HG02759 (cell line): Measurements from ENCODE around the gene DNAL1.
"Not testable (repeated sequence)": the region's sequence is repeated elsewhere in the genome, so short reads cannot be mapped to it uniquely, and the experiment has no call there.

Experiments used
- ATAC-seq: cut with Tn5 transposase; IDR thresholded peaks from one replicate; pipeline ENCODE4 v1.9.1; 2021; ENCODE audit warnings: mild to moderate bottlenecking, moderate library complexity; ENCODE audit not compliant: unreplicated experiment

Gene DNAL1

GRCh38 chr14:73637830-73638229 lies 7.0 kb upstream of the DNAL1 start:
- ATAC-seq = no peak

GRCh38 chr14:73640796-73641365 lies 3.9 kb upstream of the DNAL1 start:
- no peak for ATAC-seq

- no peak for ATAC-seq
These were observed 443 bp downstream of the DNAL1 start for GRCh38 chr14:73645248-73645610.

GRCh38 chr14:73651005-73651404 lies 6.2 kb downstream of the DNAL1 start:
- ATAC-seq = no peak

- no peak for ATAC-seq
These were observed 11.1 kb downstream of the DNAL1 start for GRCh38 chr14:73655851-73656250.

GRCh38 chr14:73659202-73659601 lies 14.4 kb downstream of the DNAL1 start:
- ATAC-seq = not testable (repeated sequence)

GRCh38 chr14:73660511-73660910 lies 15.7 kb downstream of the DNAL1 start:
- ATAC-seq = no peak

- ATAC-seq = no peak
These were observed 17.1 kb downstream of the DNAL1 start for GRCh38 chr14:73661872-73662271.

- ATAC-seq = no peak
These were observed 17.7 kb downstream of the DNAL1 start for GRCh38 chr14:73662487-73662943.

- no peak for ATAC-seq
These were observed 18.9 kb downstream of the DNAL1 start for GRCh38 chr14:73663548-73664212.

GRCh38 chr14:73665130-73665529 lies 20.3 kb downstream of the DNAL1 start:
- ATAC-seq = no peak

GRCh38 chr14:73666583-73666982 lies 21.8 kb downstream of the DNAL1 start:
- no peak for ATAC-seq

GRCh38 chr14:73667854-73668253 lies 23.1 kb downstream of the DNAL1 start:
- no peak for ATAC-seq

- no peak for ATAC-seq
These were observed 30.2 kb downstream of the DNAL1 start for GRCh38 chr14:73674986-73675385.

- ATAC-seq = no peak
These were observed 33.9 kb downstream of the DNAL1 start for GRCh38 chr14:73678698-73679097.

- ATAC-seq = no peak
These were observed 36.0 kb downstream of the DNAL1 start for GRCh38 chr14:73680821-73681220.

GRCh38 chr14:73684627-73685026 lies 39.8 kb downstream of the DNAL1 start:
- no peak for ATAC-seq

GRCh38 chr14:73685328-73685727 lies 40.5 kb downstream of the DNAL1 start:
- no peak for ATAC-seq

GRCh38 chr14:73686901-73687300 lies 42.1 kb downstream of the DNAL1 start:
- no peak for ATAC-seq

- ATAC-seq = no peak
These were observed 49.3 kb downstream of the DNAL1 start for GRCh38 chr14:73694083-73694482.

GRCh38 chr14:73695082-73695481 lies 50.3 kb downstream of the DNAL1 start:
- ATAC-seq = no peak

- peak; percentile 44 for ATAC-seq
These were observed 51.2 kb downstream of the DNAL1 start for GRCh38 chr14:73695997-73696396.
